Testis (tissue), 3 donors: ENCODE measurements around the gene EFCAB8. TPM values are rescaled to one million over a fixed set of nuclear protein-coding genes. Genes with fewer than 3 reads are reported as not detected.

Experiments used
- DNase-seq: peaks from one replicate; pipeline ENCODE4 v3.0.0-alpha.2; 2019
- H3K27ac ChIP-seq, 2 donors: fragments of 200-600 bp; sonication (generic); one replicate each; pipeline ENCODE4 v1.5.1; 2019
- H3K27me3 ChIP-seq: fragments of 200-600 bp; sonication (generic); one replicate; pipeline ENCODE4 v1.5.1; 2019
- H3K36me3 ChIP-seq: fragments of 200-600 bp; sonication (generic); one replicate; pipeline ENCODE4 v1.5.1; 2017; ENCODE audit warnings: low read depth; ENCODE audit errors: missing control alignments
- H3K4me1 ChIP-seq: fragments of 200-600 bp; sonication (generic); one replicate; pipeline ENCODE4 v1.5.1; 2019
- H3K4me3 ChIP-seq, 2 donors: fragments of 200-600 bp; sonication (generic); one replicate each; pipeline ENCODE4 v1.5.1; 2017 to 2019
- H3K9me3 ChIP-seq: fragments of 200-600 bp; sonication (generic); one replicate; pipeline ENCODE4 v1.5.1; 2017
- CTCF ChIP-seq, 3 experiments: fragments of 450-650 bp in 2 of 3; fragments of 200-600 bp in 1 of 3; sonication (generic) in 1 of 3; IDR thresholded peaks; one replicate each; pipeline ENCODE4 v1.5.1; 2016 to 2019; ENCODE audit warnings: antibody characterized with exemption in 3 of 3, mild to moderate bottlenecking in 2 of 3, moderate library complexity in 1 of 3
- POLR2A ChIP-seq: fragments of 450-650 bp; IDR thresholded peaks from one replicate; pipeline ENCODE4 v1.6.1; 2017; ENCODE audit warnings: antibody characterized with exemption, mild to moderate bottlenecking, moderate library complexity
- WGBS, 2 donors: methylation state at CpG; one replicate each; pipeline ENCODE4 v1.1.5; 2018; 5-methylcytosine and 5-hydroxymethylcytosine counted together
- intact Hi-C: fragments of 100-400 bp; cut with DNase I; formaldehyde crosslinking; loops from one replicate; pipeline ENCODE4 v1.15.1; 2023; ENCODE audit warnings: low total_unique reads
- polyA plus RNA-seq: library from polyadenylated mRNA; stranded (reverse); fragments of 350-450 nt; fragmentation: Illumina TruSeq; extraction: RNeasy Lipid Tissue Mini Kit (QIAGEN cat#74804); gene quantifications from one replicate; pipeline ENCODE4 v1.2.3, GENCODE V29; 2014; ENCODE audit warnings: low read depth, low replicate concordance; ENCODE audit not compliant: insufficient read depth
- total RNA-seq, 2 donors: library from RNA; depleted of rRNA; stranded (reverse); fragments of >200 nt; gene quantifications; one replicate each; pipeline ENCODE4 v1.2.3, GENCODE V29; 2016

Gene EFCAB8
- total and polyA plus RNA-seq, 3 donors from 2014 or later = 4.9 to 9.5 (median 6.3) TPM

- Histone ChIP-seq H3K9me3 (no peaks in the 10 kb centered on the region), H3K27ac (no peak within 1 kb of the TSS), H3K4me1 (no peaks in the 10 kb centered on the region), H3K36me3 (no peaks in the 10 kb centered on the region), H3K27me3 (no peaks in the 10 kb centered on the region), H3K4me3 (no peak within 1 kb of the TSS)
- intact Hi-C loops = no loop called here
- DNase-seq = no peak
- TF ChIP-seq POLR2A = no peak
- TF ChIP-seq CTCF (IDR thresholded peaks at IDR 0.05) = no peak
- WGBS, 2 donors = 70 to 89% methylated on average over 4 to 6 of the region's 6 CpGs
These were observed 145.5 kb downstream of the EFCAB8 start, which contains the start of gene SUN5 for GRCh38 chr20:33004141-33004751. TSS of gene SUN5 (minus strand) at chr20:33004433. CDS start at chr20:33004340, 93 bp downstream.

DNA sequence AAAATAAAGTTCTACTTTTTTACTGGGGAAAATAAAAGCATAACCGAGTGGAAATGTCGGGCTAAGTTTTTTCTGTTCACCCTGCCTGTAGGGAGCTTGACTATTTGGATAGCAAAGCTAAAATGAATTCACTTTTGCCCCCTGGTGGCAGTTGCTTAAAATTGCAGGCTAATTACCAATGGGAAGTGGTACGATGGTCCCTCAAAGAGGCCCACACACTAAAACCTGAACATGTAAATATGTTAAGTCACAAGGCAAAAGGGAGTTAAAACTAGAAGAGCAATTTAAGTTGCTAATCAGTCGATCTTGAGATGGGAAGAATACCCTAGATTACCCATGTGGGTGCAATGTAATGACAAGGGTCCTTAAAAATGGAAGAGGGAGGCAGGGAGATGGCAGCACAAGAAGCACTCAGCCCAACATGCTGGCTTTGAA is 146.4 kb downstream of the EFCAB8 start:
- no peak for DNase-seq
- Histone ChIP-seq H3K4me1 (no peaks in the 10 kb centered on the region), H3K27me3 (no peaks in the 10 kb centered on the region), H3K4me3 (no peak overlapping the region), H3K9me3 (no peaks in the 10 kb centered on the region), H3K36me3 (no peaks in the 10 kb centered on the region), H3K27ac (no peak overlapping the region)
- peak in 2 of 3 experiments; percentile 62 to 78 for TF ChIP-seq CTCF (IDR thresholded peaks at IDR 0.05)
- no peak for TF ChIP-seq POLR2A
- intact Hi-C loops = no loop called here
- 48 to 51% methylated on average over 4 of the region's 4 CpGs for whole genome bisulfite sequencing, 2 donors

GRCh38 chr20:33005908-33006775 is 147.4 kb downstream of the EFCAB8 start:
- no peaks in the 10 kb centered on the region for H3K36me3 ChIP-seq
- intact Hi-C loops = no loop called here
- 78 to 82% methylated on average over 5 to 8 of the region's 8 CpGs for WGBS, 2 donors
- no peak for TF ChIP-seq POLR2A
- TF ChIP-seq CTCF (IDR thresholded peaks at IDR 0.05) = no peak
- DNase-seq = no peak
- no peak overlapping the region for H3K4me3 ChIP-seq
- H3K4me1 ChIP-seq = no peaks in the 10 kb centered on the region
- no peaks in the 10 kb centered on the region for H3K27me3 ChIP-seq
- no peaks in the 10 kb centered on the region for H3K9me3 ChIP-seq
- no peak overlapping the region for H3K27ac ChIP-seq

DNA sequence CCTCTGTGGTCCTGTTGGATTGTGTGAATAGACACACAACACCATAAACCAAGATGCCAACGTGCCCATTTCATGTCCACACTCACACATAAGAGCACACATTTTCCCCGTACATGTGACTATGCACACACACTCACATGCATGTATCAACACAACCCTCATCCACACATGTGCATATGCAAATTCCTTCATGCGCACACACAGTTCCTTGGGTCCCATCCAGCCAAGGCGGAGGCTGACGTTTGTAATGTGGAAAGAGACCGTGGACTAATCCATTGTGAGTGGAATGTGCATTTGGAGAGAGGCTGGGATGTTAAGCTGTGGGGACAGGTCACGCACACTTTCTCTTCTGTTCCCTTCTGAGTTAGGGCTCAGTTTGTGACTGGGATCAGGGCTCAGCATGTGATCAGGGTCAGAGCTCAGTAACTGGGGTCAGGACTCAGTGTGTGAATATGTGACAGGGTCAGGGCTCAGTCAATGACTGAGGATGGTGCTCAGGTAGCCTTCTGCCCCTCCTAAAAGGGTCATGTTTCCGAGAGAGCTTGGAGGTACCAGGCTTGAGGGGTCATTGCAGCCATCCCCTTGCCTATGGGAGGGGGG is 148.2 kb downstream of the EFCAB8 start:
- H3K27me3 ChIP-seq = no peaks in the 10 kb centered on the region
- H3K9me3 ChIP-seq = no peaks in the 10 kb centered on the region
- H3K27ac ChIP-seq = no peak overlapping the region
- TF ChIP-seq POLR2A = no peak
- TF ChIP-seq CTCF (IDR thresholded peaks at IDR 0.05) = no peak
- H3K4me3 ChIP-seq = no peak overlapping the region
- no peaks in the 10 kb centered on the region for H3K4me1 ChIP-seq
- intact Hi-C loops = no loop called here
- WGBS, 2 donors = 90 to 91% methylated on average over 7 to 8 of the region's 8 CpGs
- no peak for DNase-seq
- H3K36me3 ChIP-seq = no peaks in the 10 kb centered on the region
